Measurements from ENCODE around the gene TARDBP.
"Not testable (repeated sequence)": the region's sequence is repeated elsewhere in the genome, so short reads cannot be mapped to it uniquely, and the experiment has no call there.

TARDBP gene
- long read RNA-seq, donor 1, full-length matches to known transcripts = 55 of 80 reads
- long read RNA-seq, donor 1, partial matches to known transcripts = 25 of 80 reads
- long read RNA-seq, donor 1, other reads (novel, unspliced or antisense) = 0 of 80 reads
- long read RNA-seq, donor 2, full-length matches to known transcripts = 16 of 16 reads
- long read RNA-seq, donor 2, partial matches to known transcripts = 0 of 16 reads
- long read RNA-seq, donor 2, other reads (novel, unspliced or antisense) = 0 of 16 reads
- long read RNA-seq, donor 3, full-length matches to known transcripts = 29 of 29 reads
- long read RNA-seq, donor 3, partial matches to known transcripts = 0 of 29 reads
- long read RNA-seq, donor 3, other reads (novel, unspliced or antisense) = 0 of 29 reads
- long read RNA-seq, donor 4, full-length matches to known transcripts = 57 of 91 reads
- long read RNA-seq, donor 4, partial matches to known transcripts = 34 of 91 reads
- long read RNA-seq, donor 4, other reads (novel, unspliced or antisense) = 0 of 91 reads
- long read RNA-seq, donor 5, full-length matches to known transcripts = 54 of 54 reads
- long read RNA-seq, donor 5, partial matches to known transcripts = 0 of 54 reads
- long read RNA-seq, donor 5, other reads (novel, unspliced or antisense) = 0 of 54 reads
- long read RNA-seq, donor 6, full-length matches to known transcripts = 49 of 54 reads
- long read RNA-seq, donor 6, partial matches to known transcripts = 5 of 54 reads
- long read RNA-seq, donor 6, other reads (novel, unspliced or antisense) = 0 of 54 reads
- long read RNA-seq, donor 7, full-length matches to known transcripts = 83 of 125 reads
- long read RNA-seq, donor 7, partial matches to known transcripts = 42 of 125 reads
- long read RNA-seq, donor 7, other reads (novel, unspliced or antisense) = 0 of 125 reads
- long read RNA-seq, donor 8, full-length matches to known transcripts = 57 of 62 reads
- long read RNA-seq, donor 8, partial matches to known transcripts = 5 of 62 reads
- long read RNA-seq, donor 8, other reads (novel, unspliced or antisense) = 0 of 62 reads

- peak; percentile 100 for DNase-seq
Measured at GRCh38 chr1:11012260-11013159, at the start of gene TARDBP. Gene TARDBP, plus strand, starts transcription at chr1:11012654. Its CDS starts 1,074 bp downstream, at chr1:11013728.

- no peak for DNase-seq
Measured at GRCh38 chr1:10965546-10966226, 46.8 kb upstream of the TARDBP start.

DNA sequence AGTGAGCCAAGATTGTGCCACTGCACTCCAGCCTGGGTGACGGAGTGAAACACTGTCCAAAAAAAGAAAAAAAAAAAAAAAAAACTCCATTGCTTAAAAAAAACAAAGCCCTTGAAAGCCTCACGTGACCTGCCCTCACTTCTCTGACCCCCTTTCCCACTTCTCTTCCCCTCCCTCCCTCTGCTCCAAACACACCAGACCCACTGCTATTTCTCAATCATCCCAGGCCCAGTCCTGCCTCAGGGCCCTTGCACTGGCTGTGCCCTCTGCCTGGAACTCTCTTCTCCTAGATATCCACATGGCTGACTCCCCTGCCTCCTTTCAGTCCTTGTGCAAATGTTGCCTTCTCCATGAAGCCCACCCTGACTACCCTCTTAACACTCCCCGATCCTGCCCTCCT is 45.4 kb upstream of the TARDBP start:
- DNase-seq = no peak

- DNase-seq = no peak
Measured at GRCh38 chr1:10968411-10968826, 44.0 kb upstream of the TARDBP start.

GRCh38 chr1:10969267-10969970 is 43.0 kb upstream of the TARDBP start:
- no peak for DNase-seq

DNA sequence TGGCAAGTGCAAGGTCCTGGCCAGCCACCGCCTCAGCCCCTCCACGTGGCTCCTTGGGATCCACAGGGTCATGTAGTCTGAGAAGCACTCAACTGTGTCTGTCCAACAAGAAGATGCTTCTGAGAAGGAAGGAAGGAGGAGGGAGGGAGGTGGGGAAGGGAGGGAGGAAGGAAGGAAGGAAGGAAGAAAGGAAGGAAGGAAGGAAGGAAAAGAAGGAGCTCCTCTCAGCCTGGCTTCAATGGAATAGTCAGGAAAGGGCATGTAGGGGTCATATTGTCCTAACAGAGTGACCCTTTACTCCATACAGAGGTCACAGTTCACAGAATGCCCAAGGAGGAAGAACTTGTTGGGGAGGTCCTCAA is 42.5 kb upstream of the TARDBP start:
- no peak for DNase-seq

GRCh38 chr1:10973552-10973951 is 38.9 kb upstream of the TARDBP start:
- DNase-seq = no peak

GRCh38 chr1:10973956-10974881 is 38.2 kb upstream of the TARDBP start:
- no peak for DNase-seq

DNA sequence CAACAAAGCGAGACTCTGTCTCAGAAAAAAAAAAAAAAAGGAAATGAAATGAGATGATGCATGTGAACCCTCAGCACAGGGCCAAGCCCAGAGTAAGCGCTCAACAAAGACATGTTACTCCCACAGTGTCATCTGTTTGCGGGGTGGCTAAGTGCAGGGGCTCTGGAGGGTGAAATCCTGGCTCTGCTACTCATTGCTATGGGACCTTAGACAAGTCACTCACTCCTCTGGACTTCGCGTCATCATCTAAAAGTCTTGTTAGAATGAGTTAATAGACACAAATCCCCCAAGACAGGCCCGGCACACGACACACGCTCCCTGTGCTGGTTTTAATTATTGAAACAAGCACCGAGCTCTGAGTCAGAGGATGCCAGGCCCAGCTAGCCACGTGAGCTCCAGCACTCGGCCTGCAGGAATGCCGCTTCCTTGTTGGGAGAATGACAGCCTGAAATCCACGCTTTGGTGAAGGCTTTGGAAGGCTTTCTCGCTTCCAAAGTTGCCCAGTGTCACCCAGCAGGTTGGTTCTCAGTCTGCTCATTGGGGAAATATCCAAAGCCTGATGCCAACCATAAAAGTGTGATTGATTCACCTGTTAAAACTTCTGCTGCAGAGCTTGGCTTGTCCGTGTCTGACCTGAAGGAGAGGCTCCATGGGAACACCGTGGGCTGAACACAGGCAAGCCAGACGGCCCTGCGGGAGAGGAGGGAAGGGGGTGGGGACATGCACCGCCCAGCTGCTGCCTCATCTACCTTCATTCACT is 36.7 kb upstream of the TARDBP start:
- DNase-seq = peak; percentile 20

GRCh38 chr1:10978719-10979118 is 33.7 kb upstream of the TARDBP start:
- DNase-seq = no peak

GRCh38 chr1:10979483-10979920 is 33.0 kb upstream of the TARDBP start:
- no peak for DNase-seq

GRCh38 chr1:10980094-10980577 is 32.3 kb upstream of the TARDBP start:
- DNase-seq = peak; percentile 45

GRCh38 chr1:10980841-10981727 is 31.4 kb upstream of the TARDBP start:
- no peak for DNase-seq

DNA sequence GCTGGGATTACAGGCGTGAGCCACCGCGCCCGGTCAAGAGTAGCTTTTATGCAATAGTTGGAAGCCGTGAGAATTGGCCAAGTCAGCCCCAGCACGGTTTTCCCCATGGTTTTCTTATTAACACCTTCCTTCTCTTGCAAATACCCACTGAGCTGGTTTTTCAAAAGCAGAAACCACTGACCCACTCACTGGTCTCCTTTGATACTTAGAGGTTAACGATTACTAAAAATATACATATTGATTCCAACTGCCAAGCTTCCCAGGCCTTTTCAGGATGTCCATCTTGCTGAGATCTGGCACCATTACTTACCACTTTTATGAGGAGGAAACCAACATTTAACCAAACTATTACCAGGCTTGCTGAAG is 25.9 kb upstream of the TARDBP start:
- DNase-seq = no peak

- DNase-seq = no peak
Measured at GRCh38 chr1:10987840-10988417, 24.5 kb upstream of the TARDBP start.

DNA sequence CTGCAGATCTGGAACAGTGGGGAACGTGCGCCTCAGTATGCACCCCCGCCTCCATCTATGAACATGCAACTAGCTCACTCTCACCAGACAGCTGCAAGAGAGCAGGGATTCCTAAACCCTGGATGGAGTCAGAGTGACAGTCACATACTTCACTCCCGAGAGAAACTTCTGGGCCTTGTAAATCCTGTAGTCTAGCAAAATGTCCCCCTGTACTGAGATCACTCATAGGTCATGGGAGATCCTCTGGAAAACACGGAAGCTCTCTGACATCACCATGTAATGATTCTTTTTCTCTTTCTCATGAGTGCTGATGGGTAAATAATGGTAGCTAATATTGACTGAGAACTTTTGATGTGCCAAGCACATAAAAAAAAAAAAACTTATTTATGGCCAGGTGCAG is 23.4 kb upstream of the TARDBP start:
- no peak for DNase-seq

GRCh38 chr1:10989920-10990516 is 22.4 kb upstream of the TARDBP start:
- not testable (repeated sequence) for DNase-seq

Data from right kidney (tissue), 9 donors.